HG03108 (cell line): ENCODE data around the gene CDKN1A.
A peak's percentile ranks its signal among the peaks of the same experiment; 100 is the strongest.
"Not testable (repeated sequence)": the region's sequence is repeated elsewhere in the genome, so short reads cannot be mapped to it uniquely, and the experiment has no call there.

Experiments
- ATAC-seq: cut with Tn5 transposase; IDR thresholded peaks from one replicate; pipeline ENCODE4 v1.9.1; 2021; ENCODE audit warnings: moderate library complexity; ENCODE audit not compliant: unreplicated experiment

CDKN1A gene

GRCh38 chr6:36678488-36679042 is at the start of gene CDKN1A:
Gene CDKN1A, plus strand, starts transcription at chr6:36678714. Its CDS starts 5,388 bp downstream, at chr6:36684102.
- peak; percentile 47 for ATAC-seq

- ATAC-seq = no peak
These were observed 48.7 kb upstream of the CDKN1A start for GRCh38 chr6:36629784-36630183.

GRCh38 chr6:36631326-36632011 is 47.0 kb upstream of the CDKN1A start:
- no peak for ATAC-seq

- ATAC-seq = no peak
These were observed 45.1 kb upstream of the CDKN1A start for GRCh38 chr6:36633370-36633769.

- no peak for ATAC-seq
These were observed 44.6 kb upstream of the CDKN1A start for GRCh38 chr6:36633915-36634314.

- ATAC-seq = no peak
These were observed 44.0 kb upstream of the CDKN1A start for GRCh38 chr6:36634317-36635108.

DNA sequence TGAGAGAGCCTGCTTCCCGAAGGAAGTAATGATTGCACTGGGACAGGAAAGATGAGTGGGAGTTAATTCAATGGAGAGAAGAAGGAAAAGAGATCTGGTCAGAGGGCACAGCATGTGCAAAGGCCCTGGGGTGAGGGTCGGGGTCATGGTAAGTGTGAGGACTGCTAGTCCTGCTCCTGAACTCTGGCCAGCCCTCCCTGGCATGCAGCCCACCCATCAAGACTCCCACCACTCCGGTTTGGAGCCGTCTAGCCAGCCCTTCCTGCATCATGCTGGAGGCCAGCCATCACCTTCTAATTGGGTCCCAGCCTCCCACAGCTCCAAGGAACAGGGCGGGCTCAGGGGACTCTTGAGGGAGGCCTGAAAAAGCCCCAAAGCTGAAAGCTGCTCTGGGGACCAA is 42.2 kb upstream of the CDKN1A start:
- ATAC-seq = no peak

DNA sequence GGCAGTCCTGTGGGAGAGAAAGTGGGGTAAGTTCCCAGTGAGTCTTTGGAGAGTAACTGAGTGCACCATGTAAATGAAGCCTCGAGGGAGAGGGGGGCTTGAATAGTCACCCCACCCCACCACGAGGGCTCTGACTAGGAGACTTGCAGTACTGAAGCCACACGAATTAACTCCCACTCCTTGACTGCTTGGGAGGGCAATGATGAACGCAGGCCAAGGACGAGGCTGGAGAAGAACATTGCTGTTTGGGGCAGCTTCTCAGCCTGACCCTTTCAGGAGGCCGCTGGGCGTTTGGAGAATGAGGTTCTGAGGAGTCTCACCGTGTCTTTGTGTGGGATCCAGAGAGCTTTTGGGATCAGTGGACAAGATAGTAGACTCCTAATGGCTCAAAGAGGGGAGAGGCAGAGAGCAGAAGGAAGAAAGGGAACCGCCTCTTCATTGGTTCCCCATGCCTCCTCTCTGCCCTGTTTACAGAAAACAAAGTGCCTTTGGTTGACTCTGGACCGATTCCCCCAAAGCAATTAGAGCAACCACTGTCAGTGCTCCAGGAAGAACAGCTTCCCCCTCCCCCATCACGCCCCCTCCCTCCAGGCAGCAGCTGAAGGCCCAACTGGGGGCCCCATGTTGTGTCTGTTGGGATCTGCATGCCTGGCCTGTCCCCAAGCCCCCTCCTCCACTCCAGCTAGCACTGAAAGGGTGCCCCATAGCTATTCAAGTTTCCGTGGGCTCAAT is 41.7 kb upstream of the CDKN1A start:
- no peak for ATAC-seq

DNA sequence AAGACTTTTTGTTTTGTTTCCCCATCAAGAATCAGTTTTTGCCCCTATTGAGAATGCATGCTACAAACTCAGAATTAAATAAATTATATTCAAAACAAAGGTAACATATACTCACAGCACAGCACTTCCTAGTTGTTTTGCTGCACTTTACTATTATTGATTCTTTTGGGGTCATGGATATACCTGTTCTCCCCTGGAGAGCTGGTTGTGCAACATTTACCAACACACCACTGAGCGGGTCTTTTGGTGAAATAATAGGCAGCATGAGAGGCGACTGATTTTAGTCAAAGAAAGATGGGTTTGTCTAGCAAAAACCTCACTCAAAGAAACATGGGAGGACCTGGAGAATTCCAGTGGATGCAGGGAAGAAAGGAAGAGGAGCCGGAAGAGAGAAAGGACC is 39.9 kb upstream of the CDKN1A start:
- no peak for ATAC-seq

GRCh38 chr6:36639171-36639808 is 39.2 kb upstream of the CDKN1A start:
- ATAC-seq = no peak

GRCh38 chr6:36641543-36641942 is 37.0 kb upstream of the CDKN1A start:
- ATAC-seq = no peak

GRCh38 chr6:36642913-36643817 is 35.3 kb upstream of the CDKN1A start:
- no peak for ATAC-seq

- ATAC-seq = no peak
These were observed 34.5 kb upstream of the CDKN1A start for GRCh38 chr6:36643977-36644376.

GRCh38 chr6:36649086-36649485 is 29.4 kb upstream of the CDKN1A start:
- ATAC-seq = no peak

DNA sequence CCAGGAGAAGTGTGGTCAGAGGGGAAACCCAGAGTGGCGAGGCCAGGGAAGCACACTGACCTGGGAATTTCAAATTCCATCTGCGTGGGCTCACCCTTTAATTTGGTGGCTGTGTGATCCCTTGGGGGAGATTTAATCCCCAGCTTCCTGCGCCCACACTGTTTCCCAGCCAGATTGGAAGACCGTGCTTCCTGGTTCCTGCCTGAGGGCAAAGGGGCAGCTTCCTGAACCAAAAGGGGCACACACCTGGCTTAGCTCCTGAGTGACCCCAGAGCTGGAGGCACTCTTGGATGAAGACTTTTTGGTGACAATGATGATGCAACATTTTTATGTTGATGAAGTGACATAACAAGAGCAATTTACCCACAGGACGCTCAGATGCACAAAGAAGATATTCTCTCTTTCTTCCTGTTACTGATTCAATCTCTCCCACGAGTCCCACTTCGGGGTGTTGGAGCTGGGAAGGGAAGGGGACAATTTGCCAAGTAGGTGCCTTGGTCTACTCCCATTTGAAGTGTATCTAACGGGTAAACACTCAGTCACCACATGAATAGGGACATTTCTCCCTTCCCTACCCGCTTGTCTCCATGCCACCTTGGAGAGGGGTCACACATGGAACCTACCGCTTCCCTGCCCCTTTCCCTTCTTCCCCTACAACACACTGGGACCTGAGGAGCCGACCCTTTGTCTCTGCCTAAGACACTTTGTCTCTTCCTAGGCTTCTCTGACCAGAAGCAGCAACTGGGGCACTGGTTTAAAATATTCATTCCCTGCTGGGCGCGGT is 28.6 kb upstream of the CDKN1A start:
- no peak for ATAC-seq

- ATAC-seq = peak; percentile 73
These were observed 27.6 kb upstream of the CDKN1A start for GRCh38 chr6:36650848-36651478.

- no peak for ATAC-seq
These were observed 26.7 kb upstream of the CDKN1A start for GRCh38 chr6:36651659-36652379.

DNA sequence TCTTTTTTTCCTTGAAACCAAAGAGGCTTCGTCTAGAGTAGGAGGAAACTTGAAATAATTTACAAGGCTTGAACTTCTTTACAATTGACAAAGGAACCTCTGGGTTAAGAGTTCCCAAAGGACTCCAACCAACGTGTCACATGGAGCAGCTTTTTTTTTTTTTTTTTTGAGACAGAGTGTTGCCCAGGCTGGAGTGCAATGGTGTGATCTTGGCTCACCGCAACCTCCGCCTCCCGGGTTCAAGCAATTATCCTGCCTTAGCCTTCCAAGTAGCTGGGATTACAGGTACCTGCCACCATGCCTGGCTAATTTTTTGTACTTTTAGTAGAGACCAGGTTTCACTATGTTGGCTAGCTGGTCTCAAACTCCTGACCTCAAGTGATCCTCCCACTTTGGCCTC is 24.0 kb upstream of the CDKN1A start:
- ATAC-seq = not testable (repeated sequence)
